Measurements from ENCODE around the gene TMEM167A.

GRCh38 chr5:83058726-83059125 is 18.5 kb downstream of the TMEM167A start:
- no peak for TF ChIP-seq CREB1 (IDR thresholded peaks at IDR 0.05; ENCODE audit: low read depth)
- TF ChIP-seq EGR1 (IDR thresholded peaks at IDR 0.05) = no peak
- TF ChIP-seq MAX (IDR thresholded peaks at IDR 0.05) = no peak
- TF ChIP-seq FOXM1 (IDR thresholded peaks at IDR 0.05; ENCODE audit: borderline replicate concordance, low read depth) = no peak
- TF ChIP-seq TCF12 (IDR thresholded peaks at IDR 0.05; ENCODE audit: low read depth) = no peak
- TF ChIP-seq REST (IDR thresholded peaks at IDR 0.05; ENCODE audit: low read depth) = no peak
- no peak for TF ChIP-seq NFIC (IDR thresholded peaks at IDR 0.05)

All from Ishikawa (cell line).